Liver (tissue), 9 donors: ENCODE data around the gene CLEC20A. TPM values are rescaled to one million over a fixed set of nuclear protein-coding genes. Genes with fewer than 3 reads are reported as not detected.
A peak's percentile ranks its signal among the peaks of the same experiment; 100 is the strongest.

ENCODE experiments used
- DNase-seq: peaks from one replicate; pipeline ENCODE4 v3.0.0-alpha.2; 2017; ENCODE audit warnings: low spot score
- H3K27ac ChIP-seq, 2 donors: one replicate each; pipeline ENCODE4 v1.7.0; 2013; ENCODE audit warnings: inconsistent platforms in 2 of 2, low read length in 2 of 2, control low read depth in 1 of 2, low read depth in 1 of 2, mild to moderate bottlenecking in 1 of 2
- H3K27me3 ChIP-seq, 4 donors: one replicate each; pipeline versions ENCODE4 v1.6.1 to v1.7.0; 2013; ENCODE audit warnings: low read length in 3 of 4, inconsistent platforms in 1 of 4, mild to moderate bottlenecking in 1 of 4, moderate library complexity in 1 of 4; ENCODE audit not compliant: control insufficient read depth in 4 of 4, insufficient read depth in 4 of 4
- H3K36me3 ChIP-seq, 4 donors: one replicate each; pipeline versions ENCODE4 v1.6.1 to v1.7.0; 2013; ENCODE audit warnings: low read length in 3 of 4, mild to moderate bottlenecking in 3 of 4, low read depth in 1 of 4, moderate library complexity in 1 of 4; ENCODE audit not compliant: control insufficient read depth in 4 of 4, insufficient read depth in 3 of 4
- H3K4me1 ChIP-seq, 4 donors: one replicate each; pipeline versions ENCODE4 v1.6.1 to v1.7.0; 2013; ENCODE audit warnings: low read length in 3 of 4, mild to moderate bottlenecking in 3 of 4, moderate library complexity in 1 of 4; ENCODE audit not compliant: control insufficient read depth in 4 of 4, insufficient read depth in 4 of 4
- H3K4me3 ChIP-seq, 3 donors: one replicate each; pipeline versions ENCODE4 v1.6.1 to v1.7.0; 2013; ENCODE audit warnings: low read length in 3 of 3, control low read depth in 1 of 3, low read depth in 1 of 3, mild to moderate bottlenecking in 1 of 3
- H3K9ac ChIP-seq, 2 donors: one replicate each; pipeline ENCODE4 v1.7.0; 2013; ENCODE audit warnings: low read length in 2 of 2, mild to moderate bottlenecking in 2 of 2, moderate library complexity in 2 of 2, control low read depth in 1 of 2, low read depth in 1 of 2
- H3K9me3 ChIP-seq, 4 donors: one replicate each; pipeline versions ENCODE4 v1.6.1 to v1.7.0; 2013; ENCODE audit warnings: low read length in 3 of 4; ENCODE audit not compliant: control insufficient read depth in 4 of 4
- FOXA1 ChIP-seq: IDR thresholded peaks from 2 replicates; pipeline ENCODE4 v1.6.1; 2016; ENCODE audit warnings: antibody characterized with exemption
- FOXA2 ChIP-seq: IDR thresholded peaks from 2 replicates; pipeline ENCODE4 v1.6.1; 2016; ENCODE audit warnings: antibody characterized with exemption
- HNF4G ChIP-seq: IDR thresholded peaks from 2 replicates; pipeline ENCODE4 v1.6.1; 2016; ENCODE audit warnings: antibody characterized with exemption
- JUND ChIP-seq, 2 donors: IDR thresholded peaks; 2 replicates each; pipeline ENCODE4 v1.6.1; 2016; ENCODE audit warnings: antibody characterized with exemption in 2 of 2
- RAD21 ChIP-seq, 2 donors: IDR thresholded peaks; 2 replicates each; pipeline ENCODE4 v1.6.1; 2016; ENCODE audit warnings: antibody characterized with exemption in 2 of 2, mild to moderate bottlenecking in 2 of 2
- SP1 ChIP-seq: IDR thresholded peaks from 2 replicates; pipeline ENCODE4 v1.6.1; 2018; ENCODE audit warnings: antibody characterized with exemption, mild to moderate bottlenecking
- TAF1 ChIP-seq: conservative IDR thresholded peaks from 2 replicates; pipeline ENCODE4 v1.6.1; 2016; ENCODE audit warnings: antibody characterized with exemption, mild to moderate bottlenecking
- YY1 ChIP-seq: IDR thresholded peaks from 2 replicates; pipeline ENCODE4 v1.6.1; 2016; ENCODE audit warnings: antibody characterized with exemption, mild to moderate bottlenecking
- WGBS: extraction: QIAGEN DNeasy Blood & Tissue Kit; methylation state at CpG from one replicate; pipeline ENCODE4 v1.1.7; 2013; 5-methylcytosine and 5-hydroxymethylcytosine counted together
- polyA plus RNA-seq, 2 donors: library from polyadenylated mRNA; stranded (reverse) in 1 of 2; unstranded in 1 of 2; fragments of 200-250 nt in 1 of 2; fragments of >200 nt in 1 of 2; fragmentation: Nextera tagmentation in 1 of 2; extraction: Ambion mirVana in 1 of 2; gene quantifications; one replicate each; pipeline versions ENCODE4 v1.2.1 to v1.2.3, GENCODE V29; 2013 to 2015
- total RNA-seq, 2 donors: library from RNA; depleted of rRNA; stranded (reverse); fragments of >200 nt; gene quantifications; one replicate each; pipeline ENCODE4 v1.2.3, GENCODE V29; 2014
- TF ChIP-seq, protein P1 (sequence below): IDR thresholded peaks from 2 replicates; pipeline ENCODE4 v1.6.1; 2016; ENCODE audit warnings: antibody characterized with exemption
- TF ChIP-seq, protein P2 (sequence below): IDR thresholded peaks from 2 replicates; pipeline ENCODE4 v1.6.1; 2016; ENCODE audit warnings: antibody characterized with exemption
- TF ChIP-seq, protein P3 (sequence below): IDR thresholded peaks from 2 replicates; pipeline ENCODE4 v1.6.1; 2016; ENCODE audit warnings: antibody characterized with exemption
- donor health status: healthy.
- donor health status: healthy.
- donor health status: healthy.
- donor health status: healthy.
- donor health status: healthy.

CLEC20A gene
- total and polyA plus RNA-seq, 4 donors, result 0.33 TPM; not detected in 3

GRCh38 chr1:178541379-178541778 lies 44.6 kb upstream of the CLEC20A start:
- DNase-seq, result no peak
- peak overlapping the region; percentile 88 for H3K27ac ChIP-seq
- H3K27me3 ChIP-seq, result no peaks in the 10 kb centered on the region
- peak overlapping the region in 1 of 2 donors; percentile 96 for H3K9ac ChIP-seq
- H3K4me3 ChIP-seq, result peak overlapping the region in 2 of 3 donors; percentile 76 to 80
- H3K36me3 ChIP-seq, result no peaks in the 10 kb centered on the region
- H3K9me3 ChIP-seq, result no peaks in the 10 kb centered on the region
- H3K4me1 ChIP-seq, result peaks cover 2 to 50% (median 20%) of the 10 kb centered on the region in 4 donors
- WGBS, result 67% methylated on average over 5 of the region's 5 CpGs
- TF ChIP-seq JUND (IDR thresholded peaks at IDR 0.05), result no peak
- TF ChIP-seq TAF1, result no peak
- TF ChIP-seq, protein P1, sequence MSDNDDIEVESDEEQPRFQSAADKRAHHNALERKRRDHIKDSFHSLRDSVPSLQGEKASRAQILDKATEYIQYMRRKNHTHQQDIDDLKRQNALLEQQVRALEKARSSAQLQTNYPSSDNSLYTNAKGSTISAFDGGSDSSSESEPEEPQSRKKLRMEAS, result no peak

- H3K27me3 ChIP-seq, result no peaks in the 10 kb centered on the region
- no peaks in the 10 kb centered on the region for H3K36me3 ChIP-seq
- H3K4me1 ChIP-seq, result peaks cover 2 to 52% (median 20%) of the 10 kb centered on the region in 4 donors
- WGBS, result 72% methylated on average over 7 of the region's 7 CpGs
- H3K4me3 ChIP-seq, result no peak overlapping the region
- no peaks in the 10 kb centered on the region for H3K9me3 ChIP-seq
- no peak for TF ChIP-seq FOXA1
- no peak for TF ChIP-seq FOXA2
- TF ChIP-seq JUND (IDR thresholded peaks at IDR 0.05), result no peak
- TF ChIP-seq RAD21 (IDR thresholded peaks at IDR 0.05), result no peak
- TF ChIP-seq, protein P2, sequence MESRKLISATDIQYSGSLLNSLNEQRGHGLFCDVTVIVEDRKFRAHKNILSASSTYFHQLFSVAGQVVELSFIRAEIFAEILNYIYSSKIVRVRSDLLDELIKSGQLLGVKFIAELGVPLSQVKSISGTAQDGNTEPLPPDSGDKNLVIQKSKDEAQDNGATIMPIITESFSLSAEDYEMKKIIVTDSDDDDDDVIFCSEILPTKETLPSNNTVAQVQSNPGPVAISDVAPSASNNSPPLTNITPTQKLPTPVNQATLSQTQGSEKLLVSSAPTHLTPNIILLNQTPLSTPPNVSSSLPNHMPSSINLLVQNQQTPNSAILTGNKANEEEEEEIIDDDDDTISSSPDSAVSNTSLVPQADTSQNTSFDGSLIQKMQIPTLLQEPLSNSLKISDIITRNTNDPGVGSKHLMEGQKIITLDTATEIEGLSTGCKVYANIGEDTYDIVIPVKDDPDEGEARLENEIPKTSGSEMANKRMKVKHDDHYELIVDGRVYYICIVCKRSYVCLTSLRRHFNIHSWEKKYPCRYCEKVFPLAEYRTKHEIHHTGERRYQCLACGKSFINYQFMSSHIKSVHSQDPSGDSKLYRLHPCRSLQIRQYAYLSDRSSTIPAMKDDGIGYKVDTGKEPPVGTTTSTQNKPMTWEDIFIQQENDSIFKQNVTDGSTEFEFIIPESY, result no peak
- no peak overlapping the region for H3K27ac ChIP-seq
- no peak overlapping the region for H3K9ac ChIP-seq
- no peak for DNase-seq
Measured at GRCh38 chr1:178540646-178541045, 43.9 kb upstream of the CLEC20A start.

DNA sequence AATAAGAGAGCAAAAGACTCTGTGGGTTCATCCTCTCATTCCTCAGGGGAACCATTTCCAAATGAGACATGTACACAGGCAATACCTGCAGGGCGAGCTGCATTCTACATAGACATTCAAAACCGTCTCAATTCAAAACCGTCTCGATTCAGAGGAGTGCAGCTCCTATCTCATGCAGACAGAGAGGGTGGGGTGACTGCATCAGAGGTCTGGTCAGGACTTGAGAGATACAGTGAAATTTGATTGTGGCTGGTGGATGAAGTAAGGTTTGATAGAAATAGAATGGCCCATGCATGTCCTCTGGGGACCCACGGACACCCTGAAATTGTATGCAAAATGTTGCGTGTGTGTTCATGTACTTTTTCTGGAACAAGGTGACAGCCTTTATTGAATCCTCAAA lies 43.4 kb upstream of the CLEC20A start:
- no peak for TF ChIP-seq SP1
- no peak for TF ChIP-seq RAD21 (IDR thresholded peaks at IDR 0.05)
- no peak for TF ChIP-seq YY1
- no peaks in the 10 kb centered on the region for H3K9me3 ChIP-seq
- H3K4me1 ChIP-seq, result peaks cover 2 to 52% (median 20%) of the 10 kb centered on the region in 4 donors
- 89% methylated on average over 6 of the region's 6 CpGs for WGBS
- H3K9ac ChIP-seq, result no peak overlapping the region
- H3K4me3 ChIP-seq, result no peak overlapping the region
- H3K36me3 ChIP-seq, result no peaks in the 10 kb centered on the region
- H3K27me3 ChIP-seq, result no peaks in the 10 kb centered on the region
- peak; percentile 53 for DNase-seq
- no peak overlapping the region for H3K27ac ChIP-seq

DNA sequence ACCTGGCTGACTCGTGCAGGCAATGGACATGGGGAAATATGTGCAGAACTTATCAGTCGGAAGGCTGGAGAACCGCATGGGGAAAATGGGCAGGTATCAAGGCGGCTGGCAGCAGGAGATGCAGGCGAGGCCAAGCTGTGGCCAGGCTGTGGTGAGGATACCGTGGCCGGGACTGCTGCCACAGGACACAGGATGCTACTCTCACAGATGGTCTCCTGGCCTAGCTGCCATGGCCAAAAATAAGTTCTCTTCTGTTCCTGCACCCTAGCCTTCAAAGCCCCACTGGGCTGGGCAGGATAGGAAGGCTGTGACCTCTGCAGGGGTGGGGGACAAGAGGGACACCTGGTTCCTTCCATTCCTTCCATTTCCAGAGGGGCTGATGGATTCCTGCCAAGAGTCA lies 42.5 kb upstream of the CLEC20A start:
- no peak overlapping the region for H3K9ac ChIP-seq
- H3K27me3 ChIP-seq, result no peaks in the 10 kb centered on the region
- 91% methylated on average over 7 of the region's 7 CpGs for WGBS
- no peak overlapping the region for H3K4me3 ChIP-seq
- TF ChIP-seq HNF4G (no peak), FOXA1 (no peak), TAF1 (no peak)
- TF ChIP-seq, protein P3, sequence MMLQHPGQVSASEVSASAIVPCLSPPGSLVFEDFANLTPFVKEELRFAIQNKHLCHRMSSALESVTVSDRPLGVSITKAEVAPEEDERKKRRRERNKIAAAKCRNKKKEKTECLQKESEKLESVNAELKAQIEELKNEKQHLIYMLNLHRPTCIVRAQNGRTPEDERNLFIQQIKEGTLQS, result no peak
- TF ChIP-seq, protein P1, result no peak
- H3K36me3 ChIP-seq, result no peaks in the 10 kb centered on the region
- H3K27ac ChIP-seq, result no peak overlapping the region
- DNase-seq, result no peak
- peaks cover 2 to 52% (median 20%) of the 10 kb centered on the region in 4 donors for H3K4me1 ChIP-seq
- no peaks in the 10 kb centered on the region for H3K9me3 ChIP-seq
